K562 (cell line): ENCODE results near the gene EGFL7. TPM values are rescaled to one million over a fixed set of nuclear protein-coding genes. Genes with fewer than 3 reads are reported as not detected.

Experiments
- CCAR2 ChIP-seq: fragments of 200-400 bp; formaldehyde crosslinking; IDR thresholded peaks from 2 replicates; pipeline ENCODE4 v1.6.1; 2017; ENCODE audit warnings: mild to moderate bottlenecking, low read depth, low read length
- EP400 ChIP-seq: fragments of 450-650 bp; IDR thresholded peaks from 2 replicates; pipeline ENCODE4 v1.6.1; 2017; ENCODE audit warnings: antibody characterized with exemption, mild to moderate bottlenecking, moderate library complexity
- FIP1L1 ChIP-seq: fragments of 200-400 bp; formaldehyde crosslinking; IDR thresholded peaks from 2 replicates; pipeline ENCODE4 v1.6.1; 2018; ENCODE audit warnings: mild to moderate bottlenecking, low read depth, low read length; ENCODE audit not compliant: poor library complexity, severe bottlenecking
- FOXJ3 ChIP-seq: sonication (generic); formaldehyde crosslinking; IDR thresholded peaks from 2 replicates; pipeline ENCODE4 v1.4.0; 2020; ENCODE audit warnings: mild to moderate bottlenecking, missing genetic modification reagents
- HNRNPLL ChIP-seq: fragments of 200-400 bp; formaldehyde crosslinking; IDR thresholded peaks from 2 replicates; pipeline ENCODE4 v1.6.1; 2017; ENCODE audit warnings: low read length, low read depth, mild to moderate bottlenecking; ENCODE audit not compliant: poor library complexity, severe bottlenecking
- KAT8 ChIP-seq: fragments of 450-650 bp; IDR thresholded peaks from 2 replicates; pipeline ENCODE4 v1.6.1; 2016; ENCODE audit warnings: low read depth, mild to moderate bottlenecking
- MXD1 ChIP-seq: fragments of 250-450 bp; sonication (Bioruptor Pico); IDR thresholded peaks from 2 replicates; pipeline ENCODE4 v1.8.0; 2021; ENCODE audit warnings: borderline replicate concordance, mild to moderate bottlenecking, moderate library complexity; ENCODE audit not compliant: poor library complexity, severe bottlenecking
- NR2C2 ChIP-seq, 2 experiments: fragments of 200-800 bp in 1 of 2; sonication (Bioruptor generic) in 1 of 2; sonication (generic) in 1 of 2; formaldehyde crosslinking in 1 of 2; IDR thresholded peaks; 2 replicates each; pipeline versions ENCODE4 v1.6.1 to v1.8.0; 2016 to 2022; ENCODE audit warnings: mild to moderate bottlenecking in 1 of 2, missing compliant biosample characterization in 1 of 2, missing genetic modification characterization in 1 of 2, missing genetic modification reagents in 1 of 2
- NR3C1 ChIP-seq: sonication (generic); formaldehyde crosslinking; IDR thresholded peaks from 2 replicates; pipeline ENCODE4 v1.8.1; 2022; ENCODE audit warnings: missing genetic modification reagents
- PHF8 ChIP-seq: fragments of 200-600 bp; sonication (generic); IDR thresholded peaks from 2 replicates; pipeline ENCODE4 v1.6.1; 2012; ENCODE audit warnings: mixed run types, mild to moderate bottlenecking, inconsistent platforms, low read length, moderate library complexity, borderline replicate concordance
- PRPF4 ChIP-seq: fragments of 200-400 bp; formaldehyde crosslinking; IDR thresholded peaks from one replicate; pipeline ENCODE4 v1.6.1; 2017; ENCODE audit warnings: low read length, low read depth, mild to moderate bottlenecking; ENCODE audit not compliant: insufficient read depth, poor library complexity, severe bottlenecking
- RERE ChIP-seq: sonication (generic); formaldehyde crosslinking; IDR thresholded peaks from 2 replicates; pipeline ENCODE4 v1.8.0; 2023; ENCODE audit warnings: missing genetic modification reagents, mild to moderate bottlenecking, borderline replicate concordance
- RNF2 ChIP-seq: sonication (generic); IDR thresholded peaks from 2 replicates; pipeline ENCODE4 v1.6.1; 2016
- ZBTB17 ChIP-seq: fragments of 450-650 bp; formaldehyde crosslinking; IDR thresholded peaks from 2 replicates; pipeline ENCODE4 v1.4.0; 2020; ENCODE audit warnings: mild to moderate bottlenecking
- polyA plus RNA-seq, 8 experiments: library from polyadenylated mRNA; depleted of rRNA in 4 of 8; stranded (reverse) in 5 of 8; unstranded in 3 of 8; fragments of >200 nt; fragmentation: Nextera tagmentation in 2 of 8; fragmentation: Illumina TruSeq in 1 of 8; extraction: Ambion mirVana in 2 of 8; extraction: Trizol in 1 of 8; gene quantifications; 2 replicates each; pipeline versions ENCODE4 v1.2.1 to v1.2.3, GENCODE V29; 2011 to 2014; ENCODE audit warnings: inconsistent platforms in 1 of 8, missing spikeins in 1 of 8
- total RNA-seq, 7 experiments: library from RNA; depleted of rRNA in 6 of 7; stranded (reverse); fragments of >200 nt in 6 of 7; fragmentation: Illumina TruSeq in 2 of 7; extraction: Trizol in 2 of 7; gene quantifications; 2 replicates each; pipeline versions ENCODE4 v1.2.1 to v1.2.3, GENCODE V29; 2011 to 2021; ENCODE audit warnings: low replicate concordance in 1 of 7
- TF ChIP-seq, protein P1 (sequence below): sonication (generic); formaldehyde crosslinking; IDR thresholded peaks from 2 replicates; pipeline ENCODE4 v1.9.0; 2022; ENCODE audit warnings: mild to moderate bottlenecking, missing genetic modification reagents

The EGFL7 gene
- total and polyA plus RNA-seq, 9 of the 15 experiments (the other 6 are each of a cell fraction or from before 2014, with no cell fraction given) = 1.5 to 286 (median 55.5) TPM

DNA sequence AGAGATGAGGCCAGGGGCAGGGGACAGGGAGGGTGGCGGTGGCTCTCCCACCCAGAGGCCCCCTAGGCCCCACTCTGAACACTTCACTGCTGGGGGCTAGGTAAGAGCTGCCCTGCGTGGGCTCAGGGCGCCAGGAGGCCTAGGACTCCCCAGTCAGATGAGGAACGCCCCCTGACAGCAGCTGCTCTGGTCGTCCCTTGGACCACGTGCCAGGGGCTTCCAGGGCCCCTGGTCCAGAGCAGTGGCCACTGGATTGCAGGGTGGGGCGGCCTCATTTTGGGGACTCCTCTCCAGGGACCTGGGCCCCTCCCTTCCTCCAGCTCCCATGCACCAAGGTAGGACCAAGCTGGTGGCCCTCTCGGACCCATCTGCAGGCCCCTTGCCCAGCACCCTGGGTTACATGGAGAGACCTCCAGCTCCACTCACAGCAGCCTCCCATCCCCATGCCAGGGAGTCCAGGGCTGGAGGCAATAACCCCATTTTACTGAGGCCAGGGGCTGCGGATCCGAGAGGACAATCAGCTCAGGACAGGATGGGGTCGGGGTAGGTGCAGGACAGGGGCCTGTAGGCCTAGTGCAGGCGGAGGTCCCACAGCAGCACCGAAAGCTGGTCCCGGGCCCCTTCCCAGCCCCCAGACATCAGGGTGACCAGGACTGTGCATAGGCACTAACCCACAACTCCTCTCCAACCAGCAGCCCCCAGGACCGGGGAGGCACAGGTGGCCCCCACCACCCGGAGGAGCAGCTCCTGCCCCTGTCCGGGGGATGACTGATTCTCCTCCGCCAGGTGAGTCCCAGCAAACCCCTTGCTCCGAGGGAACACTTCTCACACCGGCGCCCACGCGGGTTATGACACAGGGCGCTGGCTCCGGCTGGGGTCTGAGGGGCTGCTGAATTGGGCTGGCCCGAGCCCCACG is 1.5 kb downstream of the EGFL7 start (continued):
- TF ChIP-seq MXD1 (peak; percentile 19), PRPF4 (peak; percentile 24), NR2C2 (CRISPR knock-in tag; IDR thresholded peaks at IDR 0.05) (no peak), NR2C2 (tag; IDR thresholded peaks at IDR 0.05) (no peak), PHF8 (0 out of 2 replicates have a peak, but pooled peaks have one; percentile 17), EP400 (peak; percentile 19; the same call in 1 of the 2 replicates), CCAR2 (no peak), KAT8 (no peak), NR3C1 (CRISPR knock-in tag) (0 out of 2 replicates have a peak, but pooled peaks have one; percentile 0), ZBTB17 (CRISPR knock-in tag) (no peak), RNF2 (no peak), FOXJ3 (no peak), HNRNPLL (no peak), RERE (CRISPR knock-in tag) (no peak), FIP1L1 (peak; percentile 16)
- TF ChIP-seq, protein P1, sequence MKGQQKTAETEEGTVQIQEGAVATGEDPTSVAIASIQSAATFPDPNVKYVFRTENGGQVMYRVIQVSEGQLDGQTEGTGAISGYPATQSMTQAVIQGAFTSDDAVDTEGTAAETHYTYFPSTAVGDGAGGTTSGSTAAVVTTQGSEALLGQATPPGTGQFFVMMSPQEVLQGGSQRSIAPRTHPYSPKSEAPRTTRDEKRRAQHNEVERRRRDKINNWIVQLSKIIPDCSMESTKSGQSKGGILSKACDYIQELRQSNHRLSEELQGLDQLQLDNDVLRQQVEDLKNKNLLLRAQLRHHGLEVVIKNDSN (CRISPR knock-in tag) = peak; percentile 49; the same call in 1 of the 2 replicates
